ENCODE data around the gene POLDIP2. TPM values are rescaled to one million over a fixed set of nuclear protein-coding genes. Genes with fewer than 3 reads are reported as not detected.

POLDIP2 gene
- total and polyA plus RNA-seq, 2 of the 4 experiments (the other 2 are of a cell fraction): 66.7 to 77.8 TPM

DNA sequence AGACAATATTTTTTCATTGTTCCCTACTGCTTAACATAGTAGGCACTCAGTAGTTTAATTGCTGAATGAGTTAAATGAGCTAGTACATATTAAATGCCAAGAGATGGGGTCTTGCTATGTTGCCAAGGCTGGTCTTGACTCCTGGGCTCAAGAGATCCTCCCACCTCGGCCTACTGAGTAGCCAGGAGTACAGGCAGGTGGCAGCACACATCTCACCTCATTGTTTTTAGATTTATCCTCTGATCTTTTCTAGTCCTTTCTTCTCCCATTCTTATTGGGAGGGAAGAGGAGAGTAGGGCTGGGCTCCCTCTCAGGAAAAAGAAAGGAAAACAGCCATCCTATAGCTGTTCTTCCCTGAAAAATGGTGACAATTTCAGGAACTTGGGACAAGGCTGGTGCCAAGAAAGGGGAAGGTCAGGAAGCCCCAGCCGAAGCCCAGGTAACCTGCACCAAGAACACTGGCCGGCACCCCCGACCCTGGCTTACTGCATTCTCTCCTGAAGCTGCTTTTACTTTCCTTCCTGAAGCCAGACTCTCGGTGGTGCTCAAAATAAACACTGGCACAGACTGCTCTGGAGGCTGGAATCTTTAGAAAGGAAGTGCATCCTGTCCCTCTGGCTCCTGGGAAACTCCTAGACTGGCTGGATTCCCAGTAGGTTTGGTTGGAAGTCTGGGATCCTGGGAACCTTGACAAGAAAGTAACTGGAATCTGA lies 19.1 kb downstream of the POLDIP2 start:
- ATAC-seq (ENCODE audit: low read depth) (no peak), DNase-seq (peak; percentile 86)
- Histone ChIP-seq H3K4ac (ENCODE audit: low read depth, low read length) (peak overlapping the region; percentile 81), H2BK5ac (ENCODE audit: low read depth, low read length, poor library complexity, severe bottlenecking) (peak overlapping the region; percentile 19), H3K14ac (replicated peaks; ENCODE audit: low read depth, low read length) (peak overlapping the region; percentile 43; the same call in 1 of the 2 replicates), H3K23ac (ENCODE audit: low read depth, low read length) (peak overlapping the region; percentile 11), H3K56ac (ENCODE audit: extremely low read depth, insufficient read depth, low read length) (no peak overlapping the region), H3K36me3 (ENCODE audit: control insufficient read depth, insufficient read depth, low read length) (peaks cover 36% of the 10 kb centered on the region), H3K4me2 (ENCODE audit: low read depth, low read length) (peak overlapping the region; percentile 59), H4K8ac (ENCODE audit: low read depth in 2 of 2, low read length in 2 of 2) (peak overlapping the region in 1 of 2 experiments; percentile 35; a peak in 1 of 4 replicates), H2BK15ac (ENCODE audit: low read depth, low read length) (no peak overlapping the region), H2BK120ac (ENCODE audit: low read depth, low read length) (peak overlapping the region; percentile 36; the same call in 1 of the 2 replicates), H2AK9ac (replicated peaks; ENCODE audit: low read depth, low read length, poor library complexity) (no peak overlapping the region), H3K9ac (ENCODE audit: low read depth, low read length) (no peak overlapping the region), H3K4me1 (ENCODE audit: control insufficient read depth, insufficient read depth, low read length) (peaks cover 13% of the 10 kb centered on the region), H3K9me1 (ENCODE audit: insufficient read depth, low read length) (peaks cover 16% of the 10 kb centered on the region), H3K9me3 (ENCODE audit: control insufficient read depth, insufficient read depth, low read length) (no peaks in the 10 kb centered on the region), H3K79me1 (ENCODE audit: low read depth in 1 of 2, low read length in 2 of 2) (peaks cover 37 to 92% of the 10 kb centered on the region in 2 experiments), H2AK5ac (ENCODE audit: low read depth, low read length) (peak overlapping the region; percentile 59; the same call in 1 of the 2 replicates), H2AFZ (replicated peaks; ENCODE audit: low read length, poor library complexity) (no peak overlapping the region), H3K4me3 (ENCODE audit: insufficient read depth, low read depth, low read length) (no peak overlapping the region), H4K5ac (ENCODE audit: low read depth, low read length) (no peak overlapping the region), H3K18ac (ENCODE audit: low read depth, low read length) (no peak overlapping the region), H2BK20ac (ENCODE audit: low read depth, low read length) (no peak overlapping the region), H3K27me3 (ENCODE audit: control insufficient read depth, insufficient read depth, low read length) (no peaks in the 10 kb centered on the region), H4K91ac (ENCODE audit: insufficient read depth, low read depth, low read length) (peak overlapping the region; percentile 63; the same call in 1 of the 2 replicates), H4K20me1 (ENCODE audit: insufficient read depth, low read length) (peaks cover 45% of the 10 kb centered on the region; the same call in 1 of the 2 replicates), H3K27ac (ENCODE audit: insufficient read depth, low read length) (peak overlapping the region; percentile 28; the same call in 1 of the 2 replicates)
- no peak for TF ChIP-seq CHD1 (IDR thresholded peaks at IDR 0.05; ENCODE audit: low read depth, low read length)
- no peak for TF ChIP-seq NFE2L2 (IDR thresholded peaks at IDR 0.05; ENCODE audit: low read depth, low read length)
- no peak for TF ChIP-seq MAFK (IDR thresholded peaks at IDR 0.05; ENCODE audit: low read depth, low read length)
- TF ChIP-seq BHLHE40 (IDR thresholded peaks at IDR 0.05; ENCODE audit: low read depth, low read length): no peak
- no peak for TF ChIP-seq SMC3 (IDR thresholded peaks at IDR 0.05; ENCODE audit: low read depth, low read length)
- TF ChIP-seq, protein P1, sequence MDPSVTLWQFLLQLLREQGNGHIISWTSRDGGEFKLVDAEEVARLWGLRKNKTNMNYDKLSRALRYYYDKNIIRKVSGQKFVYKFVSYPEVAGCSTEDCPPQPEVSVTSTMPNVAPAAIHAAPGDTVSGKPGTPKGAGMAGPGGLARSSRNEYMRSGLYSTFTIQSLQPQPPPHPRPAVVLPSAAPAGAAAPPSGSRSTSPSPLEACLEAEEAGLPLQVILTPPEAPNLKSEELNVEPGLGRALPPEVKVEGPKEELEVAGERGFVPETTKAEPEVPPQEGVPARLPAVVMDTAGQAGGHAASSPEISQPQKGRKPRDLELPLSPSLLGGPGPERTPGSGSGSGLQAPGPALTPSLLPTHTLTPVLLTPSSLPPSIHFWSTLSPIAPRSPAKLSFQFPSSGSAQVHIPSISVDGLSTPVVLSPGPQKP (IDR thresholded peaks at IDR 0.05; ENCODE audit: borderline replicate concordance, low read depth, low read length): no peak
- TF ChIP-seq, protein P2, sequence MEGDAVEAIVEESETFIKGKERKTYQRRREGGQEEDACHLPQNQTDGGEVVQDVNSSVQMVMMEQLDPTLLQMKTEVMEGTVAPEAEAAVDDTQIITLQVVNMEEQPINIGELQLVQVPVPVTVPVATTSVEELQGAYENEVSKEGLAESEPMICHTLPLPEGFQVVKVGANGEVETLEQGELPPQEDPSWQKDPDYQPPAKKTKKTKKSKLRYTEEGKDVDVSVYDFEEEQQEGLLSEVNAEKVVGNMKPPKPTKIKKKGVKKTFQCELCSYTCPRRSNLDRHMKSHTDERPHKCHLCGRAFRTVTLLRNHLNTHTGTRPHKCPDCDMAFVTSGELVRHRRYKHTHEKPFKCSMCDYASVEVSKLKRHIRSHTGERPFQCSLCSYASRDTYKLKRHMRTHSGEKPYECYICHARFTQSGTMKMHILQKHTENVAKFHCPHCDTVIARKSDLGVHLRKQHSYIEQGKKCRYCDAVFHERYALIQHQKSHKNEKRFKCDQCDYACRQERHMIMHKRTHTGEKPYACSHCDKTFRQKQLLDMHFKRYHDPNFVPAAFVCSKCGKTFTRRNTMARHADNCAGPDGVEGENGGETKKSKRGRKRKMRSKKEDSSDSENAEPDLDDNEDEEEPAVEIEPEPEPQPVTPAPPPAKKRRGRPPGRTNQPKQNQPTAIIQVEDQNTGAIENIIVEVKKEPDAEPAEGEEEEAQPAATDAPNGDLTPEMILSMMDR (conservative IDR thresholded peaks at IDR 0.05; ENCODE audit: low read depth, low read length): no peak
- TF ChIP-seq CEBPB (IDR thresholded peaks at IDR 0.05; ENCODE audit: low read depth, low read length): no peak
- dilution Hi-C loops (cut with HindIII; ENCODE audit: low sequenced_read_pairs, unreplicated experiment) (no loop called here), in situ Hi-C loops (cut with MboI; ENCODE audit: low sequenced_read_pairs) (loop anchor here (25.0 kb wide), 1 partner anchor 801 kb away; no protein-coding TSS in a partner anchor), intact Hi-C loops (cut with micrococcal nuclease) (loop anchor here (5.0 to 10.0 kb wide), 3 partner anchors 106 to 446 kb away; partner anchors contain the start of genes LYRM9 and NLK)
- CTCF ChIA-PET: interaction anchor here (0.6 kb wide), 1 partner anchor 1227 kb away, joined by 3 read pairs; no protein-coding TSS in a partner anchor
- BruUV-seq (replicated peaks): no TSS peak
- POLR2A ChIA-PET (ENCODE audit: unreplicated experiment): interaction anchor here (0.7 kb wide), 1 partner anchor 495 kb away, joined by 5 read pairs; no protein-coding TSS in a partner anchor
- WGBS, 2 experiments (ENCODE audit: extremely low coverage in 2 of 2, insufficient read length in 1 of 2): 0% methylated on average over 1 of the region's 5 CpGs; no CpG with 5 or more reads in 1 of the 2 experiments

Measured in IMR-90 (cell line).